Measurements from ENCODE around the gene BUB1B. TPM values are rescaled to one million over a fixed set of nuclear protein-coding genes. Genes with fewer than 3 reads are reported as not detected.

BUB1B gene
- polyA plus RNA-seq, 1 donor (not counting 4 experiments of a cell fraction or from before 2014, with no cell fraction given): 19.7 TPM

GRCh38 chr15:40250771-40251483, 90.1 kb downstream of the BUB1B start:
- TF ChIP-seq, protein P1, sequence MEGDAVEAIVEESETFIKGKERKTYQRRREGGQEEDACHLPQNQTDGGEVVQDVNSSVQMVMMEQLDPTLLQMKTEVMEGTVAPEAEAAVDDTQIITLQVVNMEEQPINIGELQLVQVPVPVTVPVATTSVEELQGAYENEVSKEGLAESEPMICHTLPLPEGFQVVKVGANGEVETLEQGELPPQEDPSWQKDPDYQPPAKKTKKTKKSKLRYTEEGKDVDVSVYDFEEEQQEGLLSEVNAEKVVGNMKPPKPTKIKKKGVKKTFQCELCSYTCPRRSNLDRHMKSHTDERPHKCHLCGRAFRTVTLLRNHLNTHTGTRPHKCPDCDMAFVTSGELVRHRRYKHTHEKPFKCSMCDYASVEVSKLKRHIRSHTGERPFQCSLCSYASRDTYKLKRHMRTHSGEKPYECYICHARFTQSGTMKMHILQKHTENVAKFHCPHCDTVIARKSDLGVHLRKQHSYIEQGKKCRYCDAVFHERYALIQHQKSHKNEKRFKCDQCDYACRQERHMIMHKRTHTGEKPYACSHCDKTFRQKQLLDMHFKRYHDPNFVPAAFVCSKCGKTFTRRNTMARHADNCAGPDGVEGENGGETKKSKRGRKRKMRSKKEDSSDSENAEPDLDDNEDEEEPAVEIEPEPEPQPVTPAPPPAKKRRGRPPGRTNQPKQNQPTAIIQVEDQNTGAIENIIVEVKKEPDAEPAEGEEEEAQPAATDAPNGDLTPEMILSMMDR (optimal IDR thresholded peaks at IDR 0.05 in 1 of 3, IDR thresholded peaks at IDR 0.05 in 1 of 3, conservative IDR thresholded peaks at IDR 0.05 in 1 of 3; ENCODE audit: extremely low read depth in 1 of 3, insufficient read depth in 2 of 3, low read length in 3 of 3): no peak
- no peak for TF ChIP-seq EZH2 (IDR thresholded peaks at IDR 0.05; ENCODE audit: low read length)
- Histone ChIP-seq H4K20me1 (ENCODE audit: control insufficient read depth, extremely low read depth, insufficient read depth, low read length) (peaks cover 4% of the 10 kb centered on the region), H2AFZ (ENCODE audit: control insufficient read depth, low read length) (no peak overlapping the region), H3K9me3 (ENCODE audit: control insufficient read depth, low read depth, low read length) (no peaks in the 10 kb centered on the region), H3K36me3 (ENCODE audit: control insufficient read depth in 2 of 2, extremely low read depth in 1 of 2, insufficient read depth in 2 of 2, low read length in 2 of 2) (peaks cover 18 to 20% of the 10 kb centered on the region in 2 experiments), H3K4me3 (ENCODE audit: control insufficient read depth in 2 of 3, extremely low read depth in 1 of 3, insufficient read depth in 2 of 3, low read depth in 1 of 3, low read length in 3 of 3) (no peak overlapping the region), H3K4me1 (ENCODE audit: control insufficient read depth, extremely low read depth, insufficient read depth, low read length) (peaks cover 52% of the 10 kb centered on the region), H3K27ac (ENCODE audit: control insufficient read depth, insufficient read depth, low read length) (no peak overlapping the region), H3K27me3 (ENCODE audit: control insufficient read depth, extremely low read depth, insufficient read depth, low read length) (no peaks in the 10 kb centered on the region), H3K79me2 (ENCODE audit: control insufficient read depth, insufficient read depth, low read length) (peaks cover 3% of the 10 kb centered on the region), H3K9me1 (ENCODE audit: control insufficient read depth, extremely low read depth, insufficient read depth, low read length) (no peaks in the 10 kb centered on the region), H3K4me2 (ENCODE audit: control insufficient read depth, extremely low read depth, insufficient read depth, low read depth, low read length) (no peak overlapping the region), H3K9ac (ENCODE audit: control insufficient read depth, extremely low read depth, insufficient read depth, low read length) (no peak overlapping the region)
- dilution Hi-C loops (cut with MboI; ENCODE audit: extremely low pct_ligation_motif_present, low sequenced_read_pairs): no loop called here
- FAIRE-seq (no peak), DNase-seq (ENCODE audit: low read depth, low spot score) (no peak)

- DNase-seq (ENCODE audit: low read depth, low spot score): no peak
- H3K9me1 ChIP-seq (ENCODE audit: control insufficient read depth, extremely low read depth, insufficient read depth, low read length): no peaks in the 10 kb centered on the region
- no peak for FAIRE-seq
- H3K36me3 ChIP-seq (ENCODE audit: control insufficient read depth in 2 of 2, extremely low read depth in 1 of 2, insufficient read depth in 2 of 2, low read length in 2 of 2): peaks cover 19 to 22% of the 10 kb centered on the region in 2 experiments
- no peak overlapping the region for H3K9ac ChIP-seq (ENCODE audit: control insufficient read depth, extremely low read depth, insufficient read depth, low read length)
- dilution Hi-C loops (cut with MboI; ENCODE audit: extremely low pct_ligation_motif_present, low sequenced_read_pairs): no loop called here
- H3K27me3 ChIP-seq (ENCODE audit: control insufficient read depth, extremely low read depth, insufficient read depth, low read length): no peaks in the 10 kb centered on the region
- TF ChIP-seq, protein P1 (optimal IDR thresholded peaks at IDR 0.05 in 1 of 3, IDR thresholded peaks at IDR 0.05 in 1 of 3, conservative IDR thresholded peaks at IDR 0.05 in 1 of 3; ENCODE audit: extremely low read depth in 1 of 3, insufficient read depth in 2 of 3, low read length in 3 of 3): no peak
- no peak for TF ChIP-seq EZH2 (IDR thresholded peaks at IDR 0.05; ENCODE audit: low read length)
- H2AFZ ChIP-seq (ENCODE audit: control insufficient read depth, low read length): no peak overlapping the region
- no peak overlapping the region for H3K4me2 ChIP-seq (ENCODE audit: control insufficient read depth, extremely low read depth, insufficient read depth, low read depth, low read length)
- H3K9me3 ChIP-seq (ENCODE audit: control insufficient read depth, low read depth, low read length): no peaks in the 10 kb centered on the region
- peaks cover 45% of the 10 kb centered on the region for H3K4me1 ChIP-seq (ENCODE audit: control insufficient read depth, extremely low read depth, insufficient read depth, low read length)
- H4K20me1 ChIP-seq (ENCODE audit: control insufficient read depth, extremely low read depth, insufficient read depth, low read length): peaks cover 4% of the 10 kb centered on the region
- H3K27ac ChIP-seq (ENCODE audit: control insufficient read depth, insufficient read depth, low read length): no peak overlapping the region
- H3K4me3 ChIP-seq (ENCODE audit: control insufficient read depth in 2 of 3, extremely low read depth in 1 of 3, insufficient read depth in 2 of 3, low read depth in 1 of 3, low read length in 3 of 3): no peak overlapping the region
- peaks cover 3% of the 10 kb centered on the region for H3K79me2 ChIP-seq (ENCODE audit: control insufficient read depth, insufficient read depth, low read length)
These were observed 90.7 kb downstream of the BUB1B start for GRCh38 chr15:40251486-40252140.

Data from keratinocyte (primary cell).